Measurements from ENCODE around the gene TH. TPM values are rescaled to one million over a fixed set of nuclear protein-coding genes. Genes with fewer than 3 reads are reported as not detected.

The TH gene
- total RNA-seq (2021; ENCODE audit: unreplicated experiment) (not detected), Bru-seq, nascent RNA (not detected), BruChase-seq, experiment 1, labeled RNA remaining after a 2-hour chase (not detected), BruChase-seq, experiment 2, labeled RNA remaining after a 6-hour chase (not detected)
- 0.38 TPM for polyA plus RNA-seq (2012; ENCODE audit: insufficient read length)
- long read RNA-seq: 0 reads

DNA sequence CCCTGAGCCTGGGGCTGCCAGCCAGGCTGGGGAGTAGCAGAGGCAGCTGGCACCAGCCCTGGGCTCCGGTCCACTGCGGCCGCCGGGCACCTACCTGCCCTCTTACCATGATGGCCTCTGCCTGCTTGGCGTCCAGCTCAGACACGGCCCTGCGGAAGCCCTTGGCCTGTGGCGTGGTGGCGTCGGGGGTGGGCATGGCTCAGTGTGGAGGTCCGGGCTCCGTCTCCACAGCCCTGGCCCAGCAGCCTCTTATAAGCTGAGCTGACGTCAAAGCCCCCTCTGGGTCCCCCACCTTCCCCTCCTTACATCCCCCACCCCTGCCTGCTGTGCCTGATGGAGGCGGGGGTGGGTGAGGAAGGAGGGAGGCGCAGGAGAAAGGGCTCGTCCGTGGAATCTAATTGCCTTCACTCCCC, at the start of gene TH:
TH (minus strand) TSS at position 225 of the 413 bp plus-strand sequence; CDS start at position 196, 29 bp downstream.
- TF ChIP-seq, protein P1, sequence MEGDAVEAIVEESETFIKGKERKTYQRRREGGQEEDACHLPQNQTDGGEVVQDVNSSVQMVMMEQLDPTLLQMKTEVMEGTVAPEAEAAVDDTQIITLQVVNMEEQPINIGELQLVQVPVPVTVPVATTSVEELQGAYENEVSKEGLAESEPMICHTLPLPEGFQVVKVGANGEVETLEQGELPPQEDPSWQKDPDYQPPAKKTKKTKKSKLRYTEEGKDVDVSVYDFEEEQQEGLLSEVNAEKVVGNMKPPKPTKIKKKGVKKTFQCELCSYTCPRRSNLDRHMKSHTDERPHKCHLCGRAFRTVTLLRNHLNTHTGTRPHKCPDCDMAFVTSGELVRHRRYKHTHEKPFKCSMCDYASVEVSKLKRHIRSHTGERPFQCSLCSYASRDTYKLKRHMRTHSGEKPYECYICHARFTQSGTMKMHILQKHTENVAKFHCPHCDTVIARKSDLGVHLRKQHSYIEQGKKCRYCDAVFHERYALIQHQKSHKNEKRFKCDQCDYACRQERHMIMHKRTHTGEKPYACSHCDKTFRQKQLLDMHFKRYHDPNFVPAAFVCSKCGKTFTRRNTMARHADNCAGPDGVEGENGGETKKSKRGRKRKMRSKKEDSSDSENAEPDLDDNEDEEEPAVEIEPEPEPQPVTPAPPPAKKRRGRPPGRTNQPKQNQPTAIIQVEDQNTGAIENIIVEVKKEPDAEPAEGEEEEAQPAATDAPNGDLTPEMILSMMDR (IDR thresholded peaks at IDR 0.05): no peak
- TF ChIP-seq TCF7L2 (IDR thresholded peaks at IDR 0.05; ENCODE audit: low read depth, low read length) (no peak), SIN3A (IDR thresholded peaks at IDR 0.05; ENCODE audit: borderline replicate concordance, insufficient read depth, low read depth, low read length) (no peak), POLR2AphosphoS5 (IDR thresholded peaks at IDR 0.05; ENCODE audit: low read depth, low read length) (no peak)
- TF ChIP-seq, protein P2, sequence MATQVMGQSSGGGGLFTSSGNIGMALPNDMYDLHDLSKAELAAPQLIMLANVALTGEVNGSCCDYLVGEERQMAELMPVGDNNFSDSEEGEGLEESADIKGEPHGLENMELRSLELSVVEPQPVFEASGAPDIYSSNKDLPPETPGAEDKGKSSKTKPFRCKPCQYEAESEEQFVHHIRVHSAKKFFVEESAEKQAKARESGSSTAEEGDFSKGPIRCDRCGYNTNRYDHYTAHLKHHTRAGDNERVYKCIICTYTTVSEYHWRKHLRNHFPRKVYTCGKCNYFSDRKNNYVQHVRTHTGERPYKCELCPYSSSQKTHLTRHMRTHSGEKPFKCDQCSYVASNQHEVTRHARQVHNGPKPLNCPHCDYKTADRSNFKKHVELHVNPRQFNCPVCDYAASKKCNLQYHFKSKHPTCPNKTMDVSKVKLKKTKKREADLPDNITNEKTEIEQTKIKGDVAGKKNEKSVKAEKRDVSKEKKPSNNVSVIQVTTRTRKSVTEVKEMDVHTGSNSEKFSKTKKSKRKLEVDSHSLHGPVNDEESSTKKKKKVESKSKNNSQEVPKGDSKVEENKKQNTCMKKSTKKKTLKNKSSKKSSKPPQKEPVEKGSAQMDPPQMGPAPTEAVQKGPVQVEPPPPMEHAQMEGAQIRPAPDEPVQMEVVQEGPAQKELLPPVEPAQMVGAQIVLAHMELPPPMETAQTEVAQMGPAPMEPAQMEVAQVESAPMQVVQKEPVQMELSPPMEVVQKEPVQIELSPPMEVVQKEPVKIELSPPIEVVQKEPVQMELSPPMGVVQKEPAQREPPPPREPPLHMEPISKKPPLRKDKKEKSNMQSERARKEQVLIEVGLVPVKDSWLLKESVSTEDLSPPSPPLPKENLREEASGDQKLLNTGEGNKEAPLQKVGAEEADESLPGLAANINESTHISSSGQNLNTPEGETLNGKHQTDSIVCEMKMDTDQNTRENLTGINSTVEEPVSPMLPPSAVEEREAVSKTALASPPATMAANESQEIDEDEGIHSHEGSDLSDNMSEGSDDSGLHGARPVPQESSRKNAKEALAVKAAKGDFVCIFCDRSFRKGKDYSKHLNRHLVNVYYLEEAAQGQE (IDR thresholded peaks at IDR 0.05; ENCODE audit: insufficient read depth in 1 of 2, low read depth in 2 of 2, low read length in 1 of 2): no peak

DNA sequence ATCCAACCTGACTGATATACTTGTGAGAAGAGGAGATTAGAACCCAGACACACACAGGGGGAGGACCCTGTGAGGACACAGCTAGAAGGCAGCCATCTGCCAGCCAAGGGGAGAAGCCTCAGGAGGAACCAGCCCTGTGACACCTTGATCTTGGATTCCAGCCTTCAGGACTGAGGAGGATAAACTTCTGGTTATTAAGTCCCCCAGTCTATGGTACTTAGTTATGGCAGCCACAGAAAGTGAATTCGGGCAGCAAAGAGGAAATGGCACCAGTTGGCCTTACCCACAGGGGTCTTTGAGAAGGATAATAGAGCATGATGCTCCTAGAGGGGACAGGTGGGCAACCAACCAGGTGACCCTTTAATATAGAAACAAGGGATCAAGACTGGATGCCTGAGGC, 49.4 kb upstream of the TH start:
- BruUV-seq (replicated peaks): no TSS peak
- in situ Hi-C loops (cut with HindIII; ENCODE audit: low pct_unique_long_range_greater_than_20kb, low sequenced_read_pairs) (no loop called here), intact Hi-C loops (cut with micrococcal nuclease; ENCODE audit: unreplicated experiment) (no loop called here)
- CTCF ChIA-PET: no interaction called here
- peaks cover 18% of the 10 kb centered on the region for H3K27me3 ChIP-seq (ENCODE audit: control insufficient read depth, insufficient read depth, low read length)
- TF ChIP-seq SIN3A (IDR thresholded peaks at IDR 0.05; ENCODE audit: borderline replicate concordance, insufficient read depth, low read depth, low read length): no peak
- no peak for TF ChIP-seq POLR2AphosphoS5 (IDR thresholded peaks at IDR 0.05; ENCODE audit: low read depth, low read length)
- TF ChIP-seq, protein P1 (IDR thresholded peaks at IDR 0.05): no peak
- TF ChIP-seq, protein P2 (IDR thresholded peaks at IDR 0.05; ENCODE audit: insufficient read depth in 1 of 2, low read depth in 2 of 2, low read length in 1 of 2): no peak
- TF ChIP-seq TCF7L2 (IDR thresholded peaks at IDR 0.05; ENCODE audit: low read depth, low read length): no peak
- no peaks in the 10 kb centered on the region for H3K36me3 ChIP-seq (ENCODE audit: control insufficient read depth, insufficient read depth, low read length)
- no peak overlapping the region for H3K4me3 ChIP-seq (ENCODE audit: low read depth in 2 of 2, low read length in 2 of 2)
- POLR2A ChIA-PET: no interaction called here
- H3K4me1 ChIP-seq (ENCODE audit: control insufficient read depth, insufficient read depth, low read length): no peaks in the 10 kb centered on the region
- no peak overlapping the region for H3K27ac ChIP-seq (ENCODE audit: low read length)
- ATAC-seq: no peak
- DNase-seq (ENCODE audit: low read depth, low spot score): no peak
- no peaks in the 10 kb centered on the region; the same call in 1 of the 2 replicates for H3K9me3 ChIP-seq (ENCODE audit: control insufficient read depth, insufficient read depth, low read depth, low read length)

More for the DNA sequence above, at the start of gene TH:
- intact Hi-C loops (cut with micrococcal nuclease; ENCODE audit: unreplicated experiment) (no loop called here), in situ Hi-C loops (cut with HindIII; ENCODE audit: low pct_unique_long_range_greater_than_20kb, low sequenced_read_pairs) (no loop called here)
- CTCF ChIA-PET: interaction anchor here (1.1 kb wide), 1 partner anchor 21 kb away, joined by 3 read pairs; no protein-coding TSS in a partner anchor
- Histone ChIP-seq H3K27me3 (ENCODE audit: control insufficient read depth, insufficient read depth, low read length) (no peaks in the 10 kb centered on the region), H3K4me3 (ENCODE audit: low read depth in 2 of 2, low read length in 2 of 2) (no peak within 1 kb of the TSS), H3K36me3 (ENCODE audit: control insufficient read depth, insufficient read depth, low read length) (no peaks in the 10 kb centered on the region), H3K9me3 (ENCODE audit: control insufficient read depth, insufficient read depth, low read depth, low read length) (no peaks in the 10 kb centered on the region), H3K4me1 (ENCODE audit: control insufficient read depth, insufficient read depth, low read length) (peaks cover 8% of the 10 kb centered on the region; the same call in 1 of the 2 replicates), H3K27ac (ENCODE audit: low read length) (no peak within 1 kb of the TSS)
- ATAC-seq: no peak
- no TSS peak for BruUV-seq (replicated peaks)
- DNase-seq (ENCODE audit: low read depth, low spot score): no peak
- POLR2A ChIA-PET: interaction anchor here (0.7 kb wide), 1 partner anchor 152 kb away, joined by 4 read pairs; no protein-coding TSS in a partner anchor

Data from Panc1 (cell line).